Stimulated activated naive CD8-positive, alpha-beta T cell treated with anti-CD3 and anti-CD28 coated beads, Interleukin-15, amount 100 ng/mL, for 72 hours (primary cell): ENCODE measurements around the gene TLX1.
A peak's percentile ranks its signal among the peaks of the same experiment; 100 is the strongest.

Experiments used
- ATAC-seq: fragments of 150-1000 bp; cut with Tn5 transposase; 2 replicates; pipeline ENCODE4 v1.10.0; 2021; ENCODE audit warnings: mild to moderate bottlenecking, moderate library complexity
- DNase-seq, 2 donors: peaks; one replicate each; pipeline ENCODE4 v3.0.0; 2021 to 2022
- H3K27ac Mint-ChIP-seq, 2 donors: one replicate each; pipeline ENCODE4 v1.8.0; 2022; ENCODE audit warnings: mild to moderate bottlenecking in 2 of 2, mixed read lengths in 2 of 2, moderate library complexity in 2 of 2
- H3K27me3 Mint-ChIP-seq: one replicate; pipeline ENCODE4 v1.8.0; 2022; ENCODE audit warnings: mixed read lengths
- H3K4me1 Mint-ChIP-seq: one replicate; pipeline ENCODE4 v1.8.0; 2022; ENCODE audit warnings: mild to moderate bottlenecking, mixed read lengths
- H3K4me3 Mint-ChIP-seq, 2 donors: one replicate each; pipeline ENCODE4 v1.8.0; 2022; ENCODE audit warnings: mild to moderate bottlenecking in 2 of 2, mixed read lengths in 2 of 2, moderate library complexity in 1 of 2
- H3K9me3 Mint-ChIP-seq, 2 donors: one replicate each; pipeline ENCODE4 v1.8.0; 2022; ENCODE audit warnings: mixed read lengths in 2 of 2

TLX1 gene

DNA sequence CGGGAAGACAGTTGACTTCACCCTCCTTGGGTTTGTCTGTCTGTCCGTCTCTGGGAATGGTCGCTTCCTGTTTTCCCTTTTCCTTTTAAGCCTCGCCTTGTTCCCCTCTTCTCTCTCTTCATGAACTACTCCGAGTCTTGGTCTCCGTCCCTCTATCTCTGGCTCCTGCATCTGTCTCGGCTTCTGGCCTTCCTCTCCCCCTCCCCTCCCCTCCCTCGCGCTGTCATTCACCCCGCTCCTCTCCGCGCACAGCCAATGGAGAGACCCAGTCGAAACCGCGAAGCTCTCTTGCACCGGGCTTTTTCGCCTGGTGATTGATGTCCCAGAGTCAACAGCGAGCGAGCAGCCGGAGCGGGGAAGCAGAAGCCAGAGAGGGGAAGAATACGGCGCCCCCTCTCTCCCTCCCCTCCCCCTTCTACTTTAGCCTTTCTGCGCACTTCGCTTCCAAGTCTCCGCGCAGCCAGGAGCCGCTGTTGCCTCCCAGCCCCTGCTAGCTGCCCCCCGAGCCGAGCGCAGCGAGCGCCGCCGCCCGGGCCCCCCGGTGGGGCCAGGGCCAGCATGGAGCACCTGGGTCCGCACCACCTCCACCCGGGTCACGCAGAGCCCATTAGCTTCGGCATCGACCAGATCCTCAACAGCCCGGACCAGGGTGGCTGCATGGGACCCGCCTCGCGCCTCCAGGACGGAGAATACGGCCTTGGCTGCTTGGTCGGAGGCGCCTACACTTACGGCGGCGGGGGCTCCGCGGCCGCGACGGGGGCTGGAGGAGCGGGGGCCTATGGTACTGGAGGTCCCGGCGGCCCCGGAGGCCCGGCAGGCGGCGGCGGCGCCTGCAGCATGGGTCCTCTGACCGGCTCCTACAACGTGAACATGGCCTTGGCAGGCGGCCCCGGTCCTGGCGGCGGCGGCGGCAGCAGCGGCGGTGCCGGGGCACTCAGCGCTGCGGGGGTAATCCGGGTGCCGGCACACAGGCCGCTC, at the start of gene TLX1:
TSS of gene TLX1 (plus strand) at position 317 of the 978 bp plus-strand sequence. CDS start at position 559, 242 bp downstream.
- Mint-ChIP-seq H3K27ac (no peak within 1 kb of the TSS), H3K27me3 (peaks cover 95% of the 10 kb centered on the region)

GRCh38 chr10:101085846-101086245, 45.3 kb upstream of the TLX1 start:
- H3K4me1 Mint-ChIP-seq, result no peaks in the 10 kb centered on the region
- no peak overlapping the region for H3K4me3 Mint-ChIP-seq
- DNase-seq, result no peak
- ATAC-seq, result no peak
- H3K27me3 Mint-ChIP-seq, result peaks cover 86% of the 10 kb centered on the region
- H3K27ac Mint-ChIP-seq, result no peak overlapping the region
- H3K9me3 Mint-ChIP-seq, result no peaks in the 10 kb centered on the region

More for the DNA sequence above, at the start of gene TLX1:
- H3K4me1 Mint-ChIP-seq, result peaks cover 44% of the 10 kb centered on the region
- DNase-seq, result no peak
- peak; percentile 40 for ATAC-seq
- no peaks in the 10 kb centered on the region for H3K9me3 Mint-ChIP-seq
- peak within 1 kb of the TSS; percentile 51 to 55 for H3K4me3 Mint-ChIP-seq

DNA sequence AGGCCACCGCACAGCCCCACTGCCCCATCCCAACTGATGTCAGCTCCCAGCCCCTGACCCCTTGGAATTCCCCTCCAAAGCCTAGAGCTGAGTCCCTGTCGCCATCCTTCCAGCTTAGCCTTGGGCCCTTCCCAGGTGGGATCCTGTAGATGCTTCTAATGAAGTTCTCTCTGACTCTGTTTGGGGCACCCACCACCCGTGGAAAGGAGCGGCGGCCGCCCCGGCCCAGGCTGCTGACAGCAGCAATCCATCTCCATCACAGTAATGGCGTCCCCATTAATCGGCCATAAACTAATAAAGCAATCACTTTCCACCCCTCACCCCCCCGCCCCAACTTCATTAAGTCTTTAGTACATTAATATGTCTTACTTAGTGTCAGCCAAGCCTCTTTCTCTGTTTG, 43.7 kb upstream of the TLX1 start:
- Mint-ChIP-seq H3K4me1 (no peaks in the 10 kb centered on the region), H3K9me3 (no peaks in the 10 kb centered on the region), H3K4me3 (no peak overlapping the region), H3K27me3 (peaks cover 90% of the 10 kb centered on the region), H3K27ac (peak overlapping the region in 1 of 2 donors; percentile 60)
- DNase-seq (no peak), ATAC-seq (no peak)

DNA sequence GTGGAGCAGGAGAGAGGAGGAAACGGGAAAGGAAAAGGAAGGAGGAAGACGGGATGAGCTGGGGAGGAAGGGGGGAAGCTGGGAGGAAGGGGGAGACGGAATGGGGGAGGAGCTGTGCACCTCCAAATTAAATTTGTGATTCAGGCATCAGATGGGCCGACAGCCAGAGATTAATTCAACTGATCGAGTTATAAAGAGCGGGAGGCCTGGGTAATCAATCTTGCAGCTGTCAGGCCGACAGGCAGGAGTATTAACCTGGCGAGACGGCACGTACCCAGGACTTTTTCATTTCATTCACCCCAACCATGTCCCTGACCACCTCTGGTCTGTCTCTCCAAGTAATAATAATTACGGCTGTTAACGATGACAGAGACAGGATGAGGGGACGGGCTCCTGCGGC, 43.1 kb upstream of the TLX1 start:
- no peaks in the 10 kb centered on the region for H3K4me1 Mint-ChIP-seq
- no peak overlapping the region for H3K27ac Mint-ChIP-seq
- peaks cover 91% of the 10 kb centered on the region for H3K27me3 Mint-ChIP-seq
- H3K4me3 Mint-ChIP-seq, result no peak overlapping the region
- no peaks in the 10 kb centered on the region for H3K9me3 Mint-ChIP-seq
- ATAC-seq (no peak), DNase-seq (no peak)

DNA sequence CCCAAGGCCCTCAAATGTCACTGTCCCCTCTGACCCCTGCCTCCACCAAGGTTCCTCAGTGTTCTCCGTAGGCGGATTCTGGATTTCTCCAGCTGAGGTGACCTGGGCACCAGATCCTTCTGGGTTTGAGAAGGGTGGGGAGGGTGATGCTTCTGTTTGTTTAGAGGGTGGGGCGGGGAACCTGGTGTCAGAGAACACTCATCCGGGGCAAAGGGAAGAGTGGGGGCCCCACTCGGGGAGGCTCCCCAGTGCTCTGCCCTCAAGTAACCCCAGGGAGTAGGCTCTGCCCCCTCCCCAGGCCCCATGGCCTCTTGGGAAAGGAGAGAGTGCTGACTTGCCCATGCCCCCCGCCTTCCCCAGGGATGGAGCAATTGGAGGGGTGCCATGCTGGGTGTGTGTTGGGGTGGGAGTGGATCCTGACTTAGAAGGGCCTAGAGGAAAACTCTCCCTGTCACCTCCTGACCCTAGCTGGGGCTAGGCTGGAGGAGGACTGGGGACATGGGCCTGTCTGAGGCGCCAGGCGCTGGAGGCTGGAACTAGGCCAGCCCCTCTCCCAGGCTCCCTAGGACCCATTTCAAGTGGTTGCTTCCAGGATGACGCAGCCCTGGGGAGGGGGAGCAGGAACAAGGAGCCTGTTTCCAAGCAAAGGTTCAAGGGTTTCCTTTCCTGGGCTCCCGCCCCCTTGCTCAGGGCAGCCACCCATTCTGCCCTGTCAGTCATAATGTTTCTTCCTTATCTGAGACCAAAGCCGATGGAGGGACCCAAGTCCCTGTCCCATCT, 41.4 kb upstream of the TLX1 start:
- no peaks in the 10 kb centered on the region for H3K9me3 Mint-ChIP-seq
- H3K4me1 Mint-ChIP-seq, result no peaks in the 10 kb centered on the region
- H3K27ac Mint-ChIP-seq, result no peak overlapping the region
- H3K27me3 Mint-ChIP-seq, result peaks cover 92% of the 10 kb centered on the region
- ATAC-seq, result peak; percentile 17
- H3K4me3 Mint-ChIP-seq, result no peak overlapping the region
- no peak for DNase-seq

- H3K9me3 Mint-ChIP-seq, result no peaks in the 10 kb centered on the region
- no peak for ATAC-seq
- peak overlapping the region in 1 of 2 donors; percentile 57 for H3K27ac Mint-ChIP-seq
- H3K4me3 Mint-ChIP-seq, result no peak overlapping the region
- H3K27me3 Mint-ChIP-seq, result peaks cover 92% of the 10 kb centered on the region
- no peak for DNase-seq
- peaks cover 5% of the 10 kb centered on the region for H3K4me1 Mint-ChIP-seq
These were observed 40.5 kb upstream of the TLX1 start for GRCh38 chr10:101090597-101090996.

- DNase-seq, result no peak
- no peak for ATAC-seq
- H3K9me3 Mint-ChIP-seq, result no peaks in the 10 kb centered on the region
- H3K27me3 Mint-ChIP-seq, result peaks cover 90% of the 10 kb centered on the region
- no peak overlapping the region for H3K27ac Mint-ChIP-seq
- H3K4me3 Mint-ChIP-seq, result no peak overlapping the region
- peaks cover 8% of the 10 kb centered on the region for H3K4me1 Mint-ChIP-seq
These were observed 39.4 kb upstream of the TLX1 start for GRCh38 chr10:101091546-101092290.

- no peaks in the 10 kb centered on the region for H3K9me3 Mint-ChIP-seq
- no peak for ATAC-seq
- peaks cover 90% of the 10 kb centered on the region for H3K27me3 Mint-ChIP-seq
- no peak overlapping the region for H3K4me3 Mint-ChIP-seq
- peaks cover 8% of the 10 kb centered on the region for H3K4me1 Mint-ChIP-seq
- no peak for DNase-seq
- H3K27ac Mint-ChIP-seq, result no peak overlapping the region
These were observed 38.2 kb upstream of the TLX1 start for GRCh38 chr10:101092881-101093354.

- Mint-ChIP-seq H3K4me3 (no peak overlapping the region), H3K27me3 (peaks cover 87% of the 10 kb centered on the region), H3K4me1 (peaks cover 8% of the 10 kb centered on the region), H3K9me3 (no peaks in the 10 kb centered on the region), H3K27ac (no peak overlapping the region)
- DNase-seq (no peak), ATAC-seq (no peak)
These were observed 36.8 kb upstream of the TLX1 start for GRCh38 chr10:101094121-101094879.

DNA sequence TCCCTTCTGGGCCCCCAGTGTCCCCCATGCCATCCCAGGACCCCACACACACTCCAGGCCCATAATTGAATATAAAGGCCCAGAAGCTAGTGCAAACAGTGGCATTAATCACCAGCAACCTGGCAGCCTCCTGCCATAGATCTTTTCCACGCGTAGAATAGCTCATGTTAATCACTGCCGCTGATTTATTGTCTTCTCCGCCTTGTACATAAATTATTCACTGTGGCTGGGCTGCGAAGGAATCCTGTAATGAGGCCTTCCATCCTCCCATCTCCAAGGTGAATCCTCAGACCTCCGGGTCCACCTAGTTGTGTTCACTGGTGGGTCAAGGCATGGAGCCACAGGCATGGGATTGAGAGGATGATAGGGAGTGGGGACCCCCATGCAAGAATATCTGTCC, 36.1 kb upstream of the TLX1 start:
- Mint-ChIP-seq H3K9me3 (no peaks in the 10 kb centered on the region), H3K4me1 (peaks cover 8% of the 10 kb centered on the region), H3K27ac (peak overlapping the region in 1 of 2 donors; percentile 38), H3K4me3 (no peak overlapping the region), H3K27me3 (peaks cover 87% of the 10 kb centered on the region)
- DNase-seq (no peak), ATAC-seq (no peak)

DNA sequence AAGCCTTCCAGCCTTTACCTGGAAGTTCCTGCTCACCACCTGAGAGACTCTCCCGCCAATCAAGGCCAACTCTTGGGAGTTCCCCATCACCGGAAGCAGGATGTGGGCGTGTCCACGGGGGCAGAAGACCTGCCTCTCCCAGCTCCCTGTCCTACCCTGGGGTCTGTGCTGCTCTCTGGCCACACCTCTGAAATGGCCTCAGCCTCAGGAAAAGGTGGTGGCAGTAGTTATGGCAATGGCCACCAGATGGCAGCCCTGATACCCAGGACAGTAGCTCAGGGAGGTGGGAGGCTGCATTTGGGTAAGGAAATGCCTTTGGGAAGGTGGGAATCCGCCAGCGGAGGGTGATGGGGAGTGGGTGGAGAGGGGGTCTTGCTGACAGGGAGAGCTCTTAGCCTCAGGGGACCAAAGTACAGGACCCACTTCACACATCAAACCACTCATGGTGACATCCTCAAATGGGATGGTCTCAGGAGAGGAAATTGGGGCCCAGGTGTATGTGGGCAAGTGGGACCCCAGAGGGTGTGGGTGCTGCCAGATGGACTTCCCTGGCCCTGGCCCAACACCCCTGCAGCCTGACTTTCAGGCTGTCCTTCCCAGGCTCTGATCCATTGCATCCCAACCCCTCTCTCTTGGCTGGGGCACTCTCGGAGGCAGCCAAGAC, 35.4 kb upstream of the TLX1 start:
- no peaks in the 10 kb centered on the region for H3K9me3 Mint-ChIP-seq
- peak; percentile 92 for ATAC-seq
- no peak overlapping the region for H3K27ac Mint-ChIP-seq
- no peak overlapping the region for H3K4me3 Mint-ChIP-seq
- peaks cover 8% of the 10 kb centered on the region for H3K4me1 Mint-ChIP-seq
- peak; percentile 72 to 78 for DNase-seq
- peaks cover 87% of the 10 kb centered on the region for H3K27me3 Mint-ChIP-seq

- Mint-ChIP-seq H3K27me3 (peaks cover 87% of the 10 kb centered on the region), H3K4me1 (peaks cover 8% of the 10 kb centered on the region), H3K9me3 (no peaks in the 10 kb centered on the region), H3K27ac (no peak overlapping the region), H3K4me3 (no peak overlapping the region)
- DNase-seq (no peak), ATAC-seq (no peak)
These were observed 34.7 kb upstream of the TLX1 start for GRCh38 chr10:101096378-101096777.

DNA sequence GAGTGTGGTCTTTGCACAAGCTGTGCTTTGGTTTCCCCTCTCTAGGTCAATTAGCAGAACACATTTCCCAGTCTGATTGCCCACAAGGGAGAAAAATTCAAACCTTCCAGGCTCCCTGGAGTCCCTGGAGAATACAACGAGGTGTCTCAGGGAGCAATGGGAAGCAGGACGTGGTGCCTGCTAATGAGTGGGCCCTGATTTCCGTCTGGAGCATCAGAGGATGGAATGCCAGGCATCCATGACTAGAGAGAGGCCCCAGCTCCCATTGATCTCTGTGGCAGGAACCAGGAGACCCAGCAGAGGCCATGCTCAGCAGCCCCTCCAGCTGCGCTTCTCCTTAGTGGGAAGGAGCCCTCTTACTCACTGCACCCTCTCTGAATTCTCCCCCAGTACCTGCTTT, 33.2 kb upstream of the TLX1 start:
- ATAC-seq (no peak), DNase-seq (no peak)
- H3K4me3 Mint-ChIP-seq, result no peak overlapping the region
- no peak overlapping the region for H3K27ac Mint-ChIP-seq
- H3K27me3 Mint-ChIP-seq, result peaks cover 87% of the 10 kb centered on the region
- H3K4me1 Mint-ChIP-seq, result peaks cover 8% of the 10 kb centered on the region
- no peaks in the 10 kb centered on the region for H3K9me3 Mint-ChIP-seq

DNA sequence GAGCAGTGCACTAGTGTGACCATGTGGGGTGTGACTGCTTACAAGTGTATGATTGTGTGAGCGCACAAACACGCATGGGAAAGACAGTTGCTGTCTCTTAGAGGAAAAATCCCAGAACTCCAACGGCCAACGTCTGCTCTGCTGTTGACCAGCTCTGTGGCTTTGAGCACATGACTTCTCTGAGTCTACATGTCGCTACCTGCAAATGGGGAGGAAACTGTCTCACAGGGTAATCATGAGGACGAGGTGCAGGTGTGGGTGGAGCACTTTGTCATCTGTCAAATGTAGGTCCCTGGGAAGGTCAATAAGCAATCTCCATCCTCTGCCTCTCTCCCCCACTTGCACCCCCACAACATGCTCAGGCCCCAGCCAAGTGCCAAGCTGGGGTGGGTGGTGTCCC, 31.2 kb upstream of the TLX1 start:
- no peak for ATAC-seq

More for the DNA sequence above, 31.2 kb upstream of the TLX1 start:
- Mint-ChIP-seq H3K9me3 (no peaks in the 10 kb centered on the region), H3K4me3 (no peak overlapping the region), H3K27me3 (peaks cover 80% of the 10 kb centered on the region), H3K27ac (no peak overlapping the region), H3K4me1 (peaks cover 8% of the 10 kb centered on the region)
- DNase-seq, result no peak
